ENCODE data around the gene ADGRF3.
"Not testable (repeated sequence)": the region's sequence is repeated elsewhere in the genome, so short reads cannot be mapped to it uniquely, and the experiment has no call there.

DNA sequence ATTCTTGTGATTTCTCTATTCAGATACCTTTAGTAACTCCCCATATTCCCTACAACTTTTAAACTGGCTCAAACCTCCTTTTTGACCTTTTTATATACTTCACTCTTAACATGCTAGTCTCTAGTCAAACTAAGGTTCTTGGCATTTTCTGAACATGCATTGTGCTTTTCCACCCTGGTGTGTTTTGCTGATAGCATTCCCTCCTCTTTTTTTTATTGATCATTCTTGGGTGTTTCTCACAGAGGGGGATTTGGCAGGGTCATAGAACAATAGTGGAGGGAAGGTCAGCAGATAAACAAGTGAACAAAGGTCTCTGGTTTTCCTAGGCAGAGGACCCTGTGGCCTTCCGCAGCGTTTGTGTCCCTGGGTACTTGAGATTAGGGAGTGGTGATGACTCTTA lies 23.1 kb upstream of the ADGRF3 start:
- TF ChIP-seq, protein P1, sequence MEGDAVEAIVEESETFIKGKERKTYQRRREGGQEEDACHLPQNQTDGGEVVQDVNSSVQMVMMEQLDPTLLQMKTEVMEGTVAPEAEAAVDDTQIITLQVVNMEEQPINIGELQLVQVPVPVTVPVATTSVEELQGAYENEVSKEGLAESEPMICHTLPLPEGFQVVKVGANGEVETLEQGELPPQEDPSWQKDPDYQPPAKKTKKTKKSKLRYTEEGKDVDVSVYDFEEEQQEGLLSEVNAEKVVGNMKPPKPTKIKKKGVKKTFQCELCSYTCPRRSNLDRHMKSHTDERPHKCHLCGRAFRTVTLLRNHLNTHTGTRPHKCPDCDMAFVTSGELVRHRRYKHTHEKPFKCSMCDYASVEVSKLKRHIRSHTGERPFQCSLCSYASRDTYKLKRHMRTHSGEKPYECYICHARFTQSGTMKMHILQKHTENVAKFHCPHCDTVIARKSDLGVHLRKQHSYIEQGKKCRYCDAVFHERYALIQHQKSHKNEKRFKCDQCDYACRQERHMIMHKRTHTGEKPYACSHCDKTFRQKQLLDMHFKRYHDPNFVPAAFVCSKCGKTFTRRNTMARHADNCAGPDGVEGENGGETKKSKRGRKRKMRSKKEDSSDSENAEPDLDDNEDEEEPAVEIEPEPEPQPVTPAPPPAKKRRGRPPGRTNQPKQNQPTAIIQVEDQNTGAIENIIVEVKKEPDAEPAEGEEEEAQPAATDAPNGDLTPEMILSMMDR (conservative IDR thresholded peaks at IDR 0.05 in 1 of 2, IDR thresholded peaks at IDR 0.05 in 1 of 2; ENCODE audit: extremely low read depth in 1 of 2, insufficient read depth in 1 of 2, low read depth in 1 of 2, low read length in 2 of 2): not testable (repeated sequence)
- not testable (repeated sequence) for TF ChIP-seq EZH2 (IDR thresholded peaks at IDR 0.05; ENCODE audit: borderline replicate concordance, low read length)
